Gastroesophageal sphincter (tissue), 4 donors: ENCODE results near the gene SH3GL3. TPM values are rescaled to one million over a fixed set of nuclear protein-coding genes. Genes with fewer than 3 reads are reported as not detected.

Experiments used
- ATAC-seq: fragments of 150-250 bp; one replicate; pipeline ENCODE4 v1.9.1; 2016; ENCODE audit warnings: mild to moderate bottlenecking, moderate library complexity
- H3K27ac ChIP-seq, 4 donors: fragments of 200-600 bp; sonication (generic) in 3 of 4; 1 replicate in 3 of 4; 2 replicates in 1 of 4; pipeline ENCODE4 v1.5.1; 2016 to 2019
- H3K27me3 ChIP-seq: fragments of 200-600 bp; sonication (generic); one replicate; pipeline ENCODE4 v1.5.1; 2019
- H3K36me3 ChIP-seq, 2 donors: fragments of 200-600 bp; sonication (generic); one replicate each; pipeline ENCODE4 v1.5.1; 2019; ENCODE audit warnings: control low read depth in 1 of 2
- H3K4me1 ChIP-seq, 3 donors: fragments of 200-600 bp; sonication (generic); 1 replicate in 2 of 3; 2 replicates in 1 of 3; pipeline ENCODE4 v1.5.1; 2016 to 2019; ENCODE audit warnings: control low read depth in 2 of 3
- H3K4me3 ChIP-seq, 2 donors: fragments of 200-600 bp; sonication (generic); one replicate each; pipeline ENCODE4 v1.5.1; 2019; ENCODE audit warnings: mild to moderate bottlenecking in 1 of 2, moderate library complexity in 1 of 2
- H3K9me3 ChIP-seq, 3 donors: fragments of 200-600 bp; sonication (generic); one replicate each; pipeline ENCODE4 v1.5.1; 2017 to 2019; ENCODE audit warnings: control low read depth in 2 of 3
- EP300 ChIP-seq: sonication (generic); formaldehyde crosslinking; IDR thresholded peaks from one replicate; pipeline ENCODE4 v1.6.1; 2017; ENCODE audit warnings: antibody characterized with exemption, mild to moderate bottlenecking
- POLR2A ChIP-seq, 2 donors: fragments of 450-650 bp; IDR thresholded peaks; one replicate each; pipeline ENCODE4 v1.6.1; 2017; ENCODE audit warnings: antibody characterized with exemption in 2 of 2, mild to moderate bottlenecking in 2 of 2, moderate library complexity in 1 of 2
- POLR2AphosphoS5 ChIP-seq: sonication (generic); formaldehyde crosslinking; IDR thresholded peaks from one replicate; pipeline ENCODE4 v1.6.1; 2017; ENCODE audit warnings: antibody characterized with exemption
- WGBS, 2 donors: methylation state at CpG; one replicate each; pipeline ENCODE4 v1.1.5; 2018; ENCODE audit warnings: low coverage in 1 of 2; 5-methylcytosine and 5-hydroxymethylcytosine counted together
- total RNA-seq, 4 donors: library from RNA; depleted of rRNA; stranded (reverse); fragments of >200 nt; gene quantifications; one replicate each; pipeline ENCODE4 v1.1.0, GENCODE V29; 2016
- TF ChIP-seq, protein P1 (sequence below), 4 experiments: fragments of 200-600 bp in 2 of 4; fragments of 450-650 bp in 2 of 4; sonication (generic) in 1 of 4; IDR thresholded peaks; one replicate each; pipeline ENCODE4 v1.5.1; 2017 to 2019; ENCODE audit warnings: antibody characterized with exemption in 4 of 4, mild to moderate bottlenecking in 2 of 4, moderate library complexity in 2 of 4

Gene SH3GL3
- total RNA-seq, 4 donors from 2014 or later = 0.31 to 0.94 TPM; not detected in 2

DNA sequence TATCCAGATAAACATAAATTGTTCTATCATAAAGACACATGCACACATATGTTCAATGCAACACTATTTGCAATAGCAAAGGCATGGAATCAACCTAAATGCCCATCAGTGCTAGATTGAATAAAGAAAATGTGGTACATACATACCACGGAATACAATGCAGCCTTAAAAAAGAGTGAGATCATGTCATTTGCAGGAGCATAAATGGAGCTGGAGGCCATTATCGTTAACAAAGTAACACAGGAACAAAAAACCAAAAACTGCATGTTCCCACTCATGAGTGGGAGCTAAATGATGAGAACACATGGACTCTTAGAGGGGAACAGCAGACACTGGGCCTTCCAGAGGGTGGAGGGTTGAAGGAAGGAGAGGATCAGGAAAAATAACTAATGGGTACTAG, 79.2 kb downstream of the SH3GL3 start:
- Histone ChIP-seq H3K27ac (no peak overlapping the region), H3K4me1 (no peaks in the 10 kb centered on the region), H3K4me3 (no peak overlapping the region), H3K9me3 (peaks cover 0 to 25% (median 0%) of the 10 kb centered on the region in 3 donors), H3K36me3 (no peaks in the 10 kb centered on the region), H3K27me3 (peaks cover 11% of the 10 kb centered on the region)
- ATAC-seq = no peak
- WGBS, 2 donors = 67 to 71% methylated on average over 1 to 2 of the region's 2 CpGs
- TF ChIP-seq, protein P1, sequence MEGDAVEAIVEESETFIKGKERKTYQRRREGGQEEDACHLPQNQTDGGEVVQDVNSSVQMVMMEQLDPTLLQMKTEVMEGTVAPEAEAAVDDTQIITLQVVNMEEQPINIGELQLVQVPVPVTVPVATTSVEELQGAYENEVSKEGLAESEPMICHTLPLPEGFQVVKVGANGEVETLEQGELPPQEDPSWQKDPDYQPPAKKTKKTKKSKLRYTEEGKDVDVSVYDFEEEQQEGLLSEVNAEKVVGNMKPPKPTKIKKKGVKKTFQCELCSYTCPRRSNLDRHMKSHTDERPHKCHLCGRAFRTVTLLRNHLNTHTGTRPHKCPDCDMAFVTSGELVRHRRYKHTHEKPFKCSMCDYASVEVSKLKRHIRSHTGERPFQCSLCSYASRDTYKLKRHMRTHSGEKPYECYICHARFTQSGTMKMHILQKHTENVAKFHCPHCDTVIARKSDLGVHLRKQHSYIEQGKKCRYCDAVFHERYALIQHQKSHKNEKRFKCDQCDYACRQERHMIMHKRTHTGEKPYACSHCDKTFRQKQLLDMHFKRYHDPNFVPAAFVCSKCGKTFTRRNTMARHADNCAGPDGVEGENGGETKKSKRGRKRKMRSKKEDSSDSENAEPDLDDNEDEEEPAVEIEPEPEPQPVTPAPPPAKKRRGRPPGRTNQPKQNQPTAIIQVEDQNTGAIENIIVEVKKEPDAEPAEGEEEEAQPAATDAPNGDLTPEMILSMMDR (IDR thresholded peaks at IDR 0.05) = no peak
- no peak for TF ChIP-seq POLR2AphosphoS5
- no peak for TF ChIP-seq POLR2A (IDR thresholded peaks at IDR 0.05)
- TF ChIP-seq EP300 = no peak

DNA sequence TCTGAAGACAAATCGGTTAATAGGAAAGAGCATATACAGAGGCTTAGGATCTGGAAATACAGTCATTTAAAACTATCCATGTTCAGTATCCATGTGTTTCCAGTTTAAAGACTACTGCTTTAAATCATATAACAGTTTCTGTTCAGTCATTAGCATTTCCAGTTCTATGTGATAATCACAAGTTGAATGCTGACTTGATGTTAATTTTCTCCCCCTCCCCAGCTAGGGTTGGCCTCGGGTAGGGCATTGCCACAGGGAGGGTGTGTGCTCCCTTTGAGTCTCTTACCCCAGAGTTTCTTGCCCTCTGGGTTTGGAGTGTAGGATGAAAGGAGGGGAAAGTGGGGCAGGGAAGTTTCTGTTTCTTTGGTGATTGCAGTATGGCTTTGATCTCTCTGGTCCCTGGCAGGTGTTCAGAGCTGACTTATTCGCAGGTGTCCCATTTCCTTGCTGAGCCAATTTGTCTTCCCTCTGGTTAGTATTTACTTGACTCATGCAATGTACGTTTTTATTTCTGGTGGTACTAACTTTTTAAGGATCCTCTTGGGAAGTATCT, 86.3 kb downstream of the SH3GL3 start:
- no peak for ATAC-seq
- no peaks in the 10 kb centered on the region for H3K27me3 ChIP-seq

DNA sequence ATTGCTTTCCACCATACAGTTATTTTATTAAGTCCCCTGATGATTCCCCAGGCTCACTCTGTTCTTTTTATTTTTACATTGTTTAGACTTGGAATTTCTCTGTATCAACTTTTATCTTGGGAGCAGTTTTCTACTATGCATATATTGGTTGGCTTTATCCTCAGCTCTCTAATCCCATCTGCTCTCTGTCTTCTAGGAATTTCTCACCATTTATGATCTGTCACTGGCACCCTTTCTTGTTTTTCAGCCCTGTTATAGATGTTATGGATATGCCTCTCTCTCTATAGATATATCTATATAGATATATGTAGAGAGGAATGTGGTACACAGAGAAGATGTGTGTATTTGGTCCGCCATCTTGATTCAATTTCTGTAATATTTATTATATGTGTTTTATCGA, 90.5 kb downstream of the SH3GL3 start:
- no peaks in the 10 kb centered on the region for H3K36me3 ChIP-seq
- no peak for TF ChIP-seq POLR2AphosphoS5
- TF ChIP-seq POLR2A (IDR thresholded peaks at IDR 0.05) = no peak
- no peak for TF ChIP-seq EP300
- TF ChIP-seq, protein P1 (IDR thresholded peaks at IDR 0.05) = no peak
- H3K27me3 ChIP-seq = no peaks in the 10 kb centered on the region
- no peaks in the 10 kb centered on the region for H3K9me3 ChIP-seq
- H3K4me1 ChIP-seq = no peaks in the 10 kb centered on the region
- WGBS, 2 donors = 92 to 95% methylated on average over 2 of the region's 2 CpGs
- no peak for ATAC-seq
- no peak overlapping the region for H3K4me3 ChIP-seq
- no peak overlapping the region for H3K27ac ChIP-seq

More for the DNA sequence above, 86.3 kb downstream of the SH3GL3 start:
- Histone ChIP-seq H3K4me3 (no peak overlapping the region), H3K27ac (no peak overlapping the region), H3K9me3 (peaks cover 0 to 10% (median 0%) of the 10 kb centered on the region in 3 donors), H3K36me3 (no peaks in the 10 kb centered on the region), H3K4me1 (no peaks in the 10 kb centered on the region)
- TF ChIP-seq, protein P1 (IDR thresholded peaks at IDR 0.05) = no peak
- no peak for TF ChIP-seq POLR2A (IDR thresholded peaks at IDR 0.05)
- 65 to 71% methylated on average over 1 to 3 of the region's 4 CpGs for WGBS, 2 donors

DNA sequence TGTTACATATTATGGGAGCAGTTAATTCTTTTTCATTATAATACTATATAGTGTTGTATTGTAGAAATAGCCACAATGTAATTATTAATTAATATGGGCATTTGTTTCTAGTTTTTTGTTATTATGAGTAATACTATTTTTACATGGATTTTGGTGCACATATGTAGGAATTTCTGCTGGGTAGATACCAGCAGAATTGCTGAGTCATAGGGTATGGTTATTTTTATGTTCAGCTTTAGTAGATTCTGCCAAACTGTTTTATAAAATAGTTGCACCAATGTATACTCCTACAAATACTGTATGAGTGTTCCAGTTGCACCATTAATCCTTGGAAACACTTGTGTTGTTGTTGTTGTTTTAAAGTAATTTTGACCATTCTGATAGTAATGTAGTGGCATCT, 91.5 kb downstream of the SH3GL3 start:
- ATAC-seq = no peak
- Histone ChIP-seq H3K4me3 (no peak overlapping the region), H3K4me1 (no peaks in the 10 kb centered on the region), H3K9me3 (no peaks in the 10 kb centered on the region), H3K36me3 (no peaks in the 10 kb centered on the region), H3K27ac (no peak overlapping the region), H3K27me3 (no peaks in the 10 kb centered on the region)
- TF ChIP-seq POLR2AphosphoS5 (no peak), POLR2A (IDR thresholded peaks at IDR 0.05) (no peak), EP300 (no peak)
- TF ChIP-seq, protein P1 (IDR thresholded peaks at IDR 0.05) = no peak

DNA sequence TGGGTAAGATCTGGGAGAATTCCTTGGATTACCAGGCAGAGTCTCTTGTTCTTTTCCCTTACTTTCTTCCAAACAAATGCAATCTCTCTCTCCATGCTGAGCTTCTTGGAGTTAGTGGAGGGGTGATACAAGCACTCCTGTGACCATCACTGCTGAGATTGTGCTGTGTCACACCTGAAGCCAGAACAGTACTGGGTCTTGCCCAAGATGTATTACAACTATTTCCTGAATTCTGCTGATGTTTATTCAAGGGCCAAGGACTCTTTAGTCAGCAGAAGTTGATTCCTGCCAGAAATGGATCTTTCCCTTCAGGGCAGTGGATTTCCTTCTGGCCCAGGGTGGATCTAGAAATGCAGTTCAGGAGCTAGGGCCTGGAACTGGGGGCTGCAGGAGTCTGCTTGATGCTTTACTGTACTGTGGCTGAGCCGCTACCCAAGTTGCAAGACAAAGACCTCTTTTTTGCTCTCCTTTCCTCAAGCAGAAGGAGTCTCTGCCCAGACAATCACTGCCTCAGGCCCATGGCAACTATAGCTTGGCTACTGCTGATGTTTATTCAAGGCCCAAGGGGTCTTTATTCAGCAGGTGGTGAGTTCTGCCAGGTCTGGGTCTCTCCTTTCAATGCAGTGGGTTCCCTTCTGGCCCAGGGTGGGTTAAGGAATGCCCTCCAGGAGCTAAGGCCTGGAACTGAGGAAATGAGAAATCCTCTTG, 98.8 kb downstream of the SH3GL3 start:
- H3K36me3 ChIP-seq = no peaks in the 10 kb centered on the region
- ATAC-seq = no peak
- no peak overlapping the region for H3K27ac ChIP-seq
- no peaks in the 10 kb centered on the region for H3K27me3 ChIP-seq
- no CpG with 5 or more reads among the region's 1 CpG for WGBS, 2 donors
- H3K9me3 ChIP-seq = peaks cover 0 to 20% (median 0%) of the 10 kb centered on the region in 3 donors
- TF ChIP-seq, protein P1 (IDR thresholded peaks at IDR 0.05) = no peak
- TF ChIP-seq POLR2A (IDR thresholded peaks at IDR 0.05) (no peak), POLR2AphosphoS5 (no peak), EP300 (no peak)
- H3K4me1 ChIP-seq = no peaks in the 10 kb centered on the region
- H3K4me3 ChIP-seq = no peak overlapping the region
